Ishikawa (cell line): ENCODE measurements around the gene IPO11.

Experiments used
- CEBPB ChIP-seq: IDR thresholded peaks from 2 replicates; pipeline ENCODE4 v1.6.1; 2012
- CREB1 ChIP-seq: IDR thresholded peaks from 2 replicates; pipeline ENCODE4 v1.6.1; 2012; ENCODE audit warnings: low read depth
- EP300 ChIP-seq: IDR thresholded peaks from 2 replicates; pipeline ENCODE4 v1.6.1; 2012; ENCODE audit warnings: borderline replicate concordance
- FOXM1 ChIP-seq: IDR thresholded peaks from 2 replicates; pipeline ENCODE4 v1.6.1; 2012; ENCODE audit warnings: low read depth, borderline replicate concordance
- MAX ChIP-seq: IDR thresholded peaks from 2 replicates; pipeline ENCODE4 v1.6.1; 2012
- NFIC ChIP-seq: IDR thresholded peaks from 2 replicates; pipeline ENCODE4 v1.6.1; 2012
- RAD21 ChIP-seq: IDR thresholded peaks from 2 replicates; pipeline ENCODE4 v1.6.1; 2012; ENCODE audit warnings: low read depth
- REST ChIP-seq: IDR thresholded peaks from 2 replicates; pipeline ENCODE4 v1.6.1; 2012; ENCODE audit warnings: low read depth, mild to moderate bottlenecking
- TAF1 ChIP-seq: IDR thresholded peaks from 2 replicates; pipeline ENCODE4 v1.6.1; 2012; ENCODE audit warnings: low read depth, mild to moderate bottlenecking
- TCF12 ChIP-seq: IDR thresholded peaks from 2 replicates; pipeline ENCODE4 v1.6.1; 2012; ENCODE audit warnings: low read depth
- TEAD4 ChIP-seq: IDR thresholded peaks from 2 replicates; pipeline ENCODE4 v1.6.1; 2012
- ZBTB7A ChIP-seq: IDR thresholded peaks from 2 replicates; pipeline ENCODE4 v1.6.1; 2012; ENCODE audit warnings: low read depth

GRCh38 chr5:62577488-62577887, 164.9 kb downstream of the IPO11 start:
- TF ChIP-seq TEAD4 (no peak), CEBPB (no peak), EP300 (no peak), RAD21 (no peak), NFIC (no peak), TAF1 (no peak), CREB1 (no peak), TCF12 (no peak), REST (no peak), MAX (no peak), FOXM1 (no peak), ZBTB7A (no peak)
